Activated CD8-positive, alpha-beta memory T cell treated with anti-CD3 and anti-CD28 coated beads, Interleukin-2, amount 50 U/mL, for 1 hour (primary cell): Measurements from ENCODE around the gene JAM3.
"Not testable (repeated sequence)": the region's sequence is repeated elsewhere in the genome, so short reads cannot be mapped to it uniquely, and the experiment has no call there.

ENCODE experiments used
- DNase-seq: peaks from one replicate; pipeline ENCODE4 v3.0.0-alpha.2; 2020; ENCODE audit errors: extremely low read depth

The JAM3 gene

GRCh38 chr11:134062265-134063123 is 6.4 kb upstream of the JAM3 start:
- DNase-seq = no peak

- no peak for DNase-seq
These were observed 5.8 kb upstream of the JAM3 start for GRCh38 chr11:134063124-134063495.

GRCh38 chr11:134063991-134064747 is 4.7 kb upstream of the JAM3 start:
- no peak for DNase-seq

GRCh38 chr11:134065381-134065780 is 3.5 kb upstream of the JAM3 start:
- no peak for DNase-seq

GRCh38 chr11:134066943-134067885 is 1.7 kb upstream of the JAM3 start:
- DNase-seq = no peak

GRCh38 chr11:134069426-134070341 is 812 bp downstream of the JAM3 start:
- no peak for DNase-seq

GRCh38 chr11:134070342-134070845 is 1.5 kb downstream of the JAM3 start:
- no peak for DNase-seq

GRCh38 chr11:134071306-134071705 is 2.4 kb downstream of the JAM3 start:
- no peak for DNase-seq

- DNase-seq = no peak
These were observed 3.0 kb downstream of the JAM3 start for GRCh38 chr11:134071766-134072402.

- DNase-seq = no peak
These were observed 4.0 kb downstream of the JAM3 start for GRCh38 chr11:134072844-134073243.

- DNase-seq = no peak
These were observed 5.5 kb downstream of the JAM3 start for GRCh38 chr11:134074346-134074745.

- DNase-seq = no peak
These were observed 5.9 kb downstream of the JAM3 start for GRCh38 chr11:134074766-134075165.

- DNase-seq = no peak
These were observed 10.4 kb downstream of the JAM3 start for GRCh38 chr11:134079317-134079716.

GRCh38 chr11:134081258-134081657 is 12.4 kb downstream of the JAM3 start:
- DNase-seq = not testable (repeated sequence)

- DNase-seq = no peak
These were observed 14.1 kb downstream of the JAM3 start for GRCh38 chr11:134082990-134083389.

GRCh38 chr11:134086376-134086775 is 17.5 kb downstream of the JAM3 start:
- no peak for DNase-seq

- DNase-seq = not testable (repeated sequence)
These were observed 23.1 kb downstream of the JAM3 start for GRCh38 chr11:134092006-134092405.

GRCh38 chr11:134097166-134097565 is 28.3 kb downstream of the JAM3 start:
- no peak for DNase-seq

- DNase-seq = no peak
These were observed 29.8 kb downstream of the JAM3 start for GRCh38 chr11:134098566-134099184.

- DNase-seq = no peak
These were observed 31.3 kb downstream of the JAM3 start for GRCh38 chr11:134100171-134100570.
